ENCODE measurements around the gene FBXO7. TPM values are rescaled to one million over a fixed set of nuclear protein-coding genes. Genes with fewer than 3 reads are reported as not detected.

The FBXO7 gene
- total RNA-seq, 4 donors from 2014 or later: 70.3 to 80.1 (median 76.4) TPM

- intact Hi-C loops (cut with DNase I; ENCODE audit: low total_unique reads) (no loop called here), in situ Hi-C loops (cut with MboI; ENCODE audit: low pct_ligation_motif_present in 1 of 4, low pct_unique_long_range_greater_than_20kb in 1 of 4, low sequenced_read_pairs in 3 of 4) (no loop called here)
- DNase-seq: no peak
- 92 to 98% methylated on average over 7 of the region's 7 CpGs for WGBS, 2 donors (ENCODE audit: low coverage in 1 of 2)
- no peaks in the 10 kb centered on the region for H3K27me3 ChIP-seq
- no peak overlapping the region for H3K4me3 ChIP-seq
- no peak overlapping the region for H3K27ac ChIP-seq
- no peaks in the 10 kb centered on the region for H3K9me3 ChIP-seq
- no peaks in the 10 kb centered on the region for H3K36me3 ChIP-seq
- TF ChIP-seq POLR2A (IDR thresholded peaks at IDR 0.05): no peak
- TF ChIP-seq POLR2AphosphoS5 (IDR thresholded peaks at IDR 0.05): no peak
- TF ChIP-seq EP300 (IDR thresholded peaks at IDR 0.05; ENCODE audit: low read depth): no peak
- TF ChIP-seq CTCF (IDR thresholded peaks at IDR 0.05): no peak
- H3K4me1 ChIP-seq: no peaks in the 10 kb centered on the region
Measured at GRCh38 chr22:32509045-32509444, 34.4 kb downstream of the FBXO7 start.

- Histone ChIP-seq H3K36me3 (no peaks in the 10 kb centered on the region), H3K9me3 (no peaks in the 10 kb centered on the region), H3K27me3 (no peaks in the 10 kb centered on the region), H3K4me3 (no peak overlapping the region), H3K4me1 (no peaks in the 10 kb centered on the region), H3K27ac (no peak overlapping the region)
- 75% methylated on average over 3 of the region's 3 CpGs; no CpG with 5 or more reads in 1 of the 2 donors for WGBS, 2 donors (ENCODE audit: low coverage in 1 of 2)
- no peak for TF ChIP-seq POLR2A (IDR thresholded peaks at IDR 0.05)
- DNase-seq: no peak
- in situ Hi-C loops (cut with MboI; ENCODE audit: low pct_ligation_motif_present in 1 of 4, low pct_unique_long_range_greater_than_20kb in 1 of 4, low sequenced_read_pairs in 3 of 4): no loop called here
- intact Hi-C loops (cut with DNase I; ENCODE audit: low total_unique reads): no loop called here
Measured at GRCh38 chr22:32511274-32511673, 36.7 kb downstream of the FBXO7 start.

GRCh38 chr22:32511776-32512175 lies 37.2 kb downstream of the FBXO7 start:
- no peaks in the 10 kb centered on the region for H3K27me3 ChIP-seq
- intact Hi-C loops (cut with DNase I; ENCODE audit: low total_unique reads) (no loop called here), in situ Hi-C loops (cut with MboI; ENCODE audit: low pct_ligation_motif_present in 1 of 4, low pct_unique_long_range_greater_than_20kb in 1 of 4, low sequenced_read_pairs in 3 of 4) (no loop called here)
- no peak overlapping the region for H3K27ac ChIP-seq
- 88% methylated on average over 2 of the region's 2 CpGs; no CpG with 5 or more reads in 1 of the 2 donors for WGBS, 2 donors (ENCODE audit: low coverage in 1 of 2)
- TF ChIP-seq POLR2A (IDR thresholded peaks at IDR 0.05) (no peak), CTCF (IDR thresholded peaks at IDR 0.05) (no peak), EP300 (IDR thresholded peaks at IDR 0.05; ENCODE audit: low read depth) (no peak), POLR2AphosphoS5 (IDR thresholded peaks at IDR 0.05) (no peak)
- no peak for DNase-seq
- H3K9me3 ChIP-seq: no peaks in the 10 kb centered on the region
- no peaks in the 10 kb centered on the region for H3K4me1 ChIP-seq
- no peaks in the 10 kb centered on the region for H3K36me3 ChIP-seq
- no peak overlapping the region for H3K4me3 ChIP-seq

GRCh38 chr22:32512267-32512982 lies 37.8 kb downstream of the FBXO7 start:
- Histone ChIP-seq H3K4me3 (no peak overlapping the region), H3K36me3 (no peaks in the 10 kb centered on the region), H3K27me3 (no peaks in the 10 kb centered on the region), H3K4me1 (no peaks in the 10 kb centered on the region), H3K9me3 (no peaks in the 10 kb centered on the region), H3K27ac (no peak overlapping the region)
- intact Hi-C loops (cut with DNase I; ENCODE audit: low total_unique reads): no loop called here
- in situ Hi-C loops (cut with MboI; ENCODE audit: low pct_ligation_motif_present in 1 of 4, low pct_unique_long_range_greater_than_20kb in 1 of 4, low sequenced_read_pairs in 3 of 4): no loop called here
- TF ChIP-seq POLR2A (IDR thresholded peaks at IDR 0.05): no peak
- no peak for TF ChIP-seq CTCF (IDR thresholded peaks at IDR 0.05)
- no peak for TF ChIP-seq POLR2AphosphoS5 (IDR thresholded peaks at IDR 0.05)
- TF ChIP-seq EP300 (IDR thresholded peaks at IDR 0.05; ENCODE audit: low read depth): no peak
- DNase-seq: no peak
- 90 to 98% methylated on average over 6 to 8 of the region's 8 CpGs for WGBS, 2 donors (ENCODE audit: low coverage in 1 of 2)

GRCh38 chr22:32515084-32515483 lies 40.5 kb downstream of the FBXO7 start:
- H3K27me3 ChIP-seq: no peaks in the 10 kb centered on the region
- in situ Hi-C loops (cut with MboI; ENCODE audit: low pct_ligation_motif_present in 1 of 4, low pct_unique_long_range_greater_than_20kb in 1 of 4, low sequenced_read_pairs in 3 of 4): no loop called here
- DNase-seq: no peak
- intact Hi-C loops (cut with DNase I; ENCODE audit: low total_unique reads): no loop called here
- TF ChIP-seq POLR2A (IDR thresholded peaks at IDR 0.05) (no peak), CTCF (IDR thresholded peaks at IDR 0.05) (no peak), POLR2AphosphoS5 (IDR thresholded peaks at IDR 0.05) (no peak), EP300 (IDR thresholded peaks at IDR 0.05; ENCODE audit: low read depth) (no peak)
- 100% methylated on average over 2 of the region's 2 CpGs for WGBS, 2 donors (ENCODE audit: low coverage in 1 of 2)
- H3K4me1 ChIP-seq: no peaks in the 10 kb centered on the region
- H3K36me3 ChIP-seq: no peaks in the 10 kb centered on the region
- H3K4me3 ChIP-seq: no peak overlapping the region
- no peak overlapping the region for H3K27ac ChIP-seq
- no peaks in the 10 kb centered on the region for H3K9me3 ChIP-seq
